GM20431 (cell line): ENCODE measurements around the gene WFDC6.

Experiments
- in situ Hi-C: fragments of 300-500 bp; cut with MseI, MboI; formaldehyde crosslinking; loops from one replicate; pipeline ENCODE4 v1.15.0; 2020; ENCODE audit warnings: low sequenced_read_pairs; ENCODE audit not compliant: unreplicated experiment

Gene WFDC6

GRCh38 chr20:45523821-45524220 is 15.5 kb downstream of the WFDC6 start:
- in situ Hi-C loops, result no loop called here

GRCh38 chr20:45518282-45518681 is 21.0 kb downstream of the WFDC6 start:
- in situ Hi-C loops, result no loop called here

GRCh38 chr20:45515147-45515913 is 24.0 kb downstream of the WFDC6 start, which contains the start of gene SPINT3:
Gene SPINT3 (minus strand): TSS chr20:45515622. CDS start chr20:45515608, 14 bp downstream.
- in situ Hi-C loops, result no loop called here

GRCh38 chr20:45510242-45510862 is 28.9 kb downstream of the WFDC6 start:
- in situ Hi-C loops, result no loop called here

GRCh38 chr20:45509091-45509490 is 30.2 kb downstream of the WFDC6 start:
- in situ Hi-C loops, result no loop called here

- in situ Hi-C loops, result no loop called here
Measured at GRCh38 chr20:45508068-45508886, 31.0 kb downstream of the WFDC6 start.

GRCh38 chr20:45507011-45507820 is 32.1 kb downstream of the WFDC6 start:
- in situ Hi-C loops, result no loop called here

GRCh38 chr20:45506398-45506797 is 32.9 kb downstream of the WFDC6 start:
- in situ Hi-C loops, result no loop called here

- in situ Hi-C loops, result no loop called here
Measured at GRCh38 chr20:45503403-45503802, 35.9 kb downstream of the WFDC6 start.

GRCh38 chr20:45502561-45502960 is 36.7 kb downstream of the WFDC6 start:
- in situ Hi-C loops, result no loop called here

- in situ Hi-C loops, result no loop called here
Measured at GRCh38 chr20:45501600-45501999, 37.7 kb downstream of the WFDC6 start.

- in situ Hi-C loops, result no loop called here
Measured at GRCh38 chr20:45500022-45500421, 39.3 kb downstream of the WFDC6 start.

GRCh38 chr20:45497971-45498494 is 41.2 kb downstream of the WFDC6 start:
- in situ Hi-C loops, result no loop called here

- in situ Hi-C loops, result no loop called here
Measured at GRCh38 chr20:45496166-45496565, 43.1 kb downstream of the WFDC6 start.

- in situ Hi-C loops, result no loop called here
Measured at GRCh38 chr20:45495501-45495941, 43.8 kb downstream of the WFDC6 start.

- in situ Hi-C loops, result no loop called here
Measured at GRCh38 chr20:45489083-45489531, 50.2 kb downstream of the WFDC6 start.

- in situ Hi-C loops, result no loop called here
Measured at GRCh38 chr20:45487231-45487635, 52.0 kb downstream of the WFDC6 start.

GRCh38 chr20:45485388-45485787 is 53.9 kb downstream of the WFDC6 start:
- in situ Hi-C loops, result no loop called here

GRCh38 chr20:45484676-45485075 is 54.6 kb downstream of the WFDC6 start:
- in situ Hi-C loops, result no loop called here
